ENCODE results near the gene SORCS3. TPM values are rescaled to one million over a fixed set of nuclear protein-coding genes. Genes with fewer than 3 reads are reported as not detected.

Gene SORCS3
- total RNA-seq, 1 donor from 2014 or later = 1.00 TPM

- Mint-ChIP-seq H3K36me3 (ENCODE audit: low read depth, unreplicated experiment) (no peaks in the 10 kb centered on the region), H3K4me3 (ENCODE audit: unreplicated experiment) (no peak overlapping the region), H3K4me1 (ENCODE audit: low read depth, unreplicated experiment) (peaks cover 17% of the 10 kb centered on the region), H3K27ac (ENCODE audit: unreplicated experiment) (no peak overlapping the region), H3K9me3 (ENCODE audit: unreplicated experiment) (no peaks in the 10 kb centered on the region), H3K27me3 (ENCODE audit: low read depth, unreplicated experiment) (no peaks in the 10 kb centered on the region)
- Histone ChIP-seq H3K36me3 (ENCODE audit: insufficient read depth, low read length) (no peaks in the 10 kb centered on the region), H3K4me1 (ENCODE audit: insufficient read depth, low read length) (peaks cover 22% of the 10 kb centered on the region), H2AFZ (ENCODE audit: low read depth, low read length) (no peak overlapping the region), H3K9ac (ENCODE audit: low read length) (no peak overlapping the region), H3K9me3 (ENCODE audit: insufficient read depth, low read depth, low read length) (no peaks in the 10 kb centered on the region), H3K27ac (ENCODE audit: low read depth, low read length) (no peak overlapping the region), H3K4me2 (ENCODE audit: low read length) (no peak overlapping the region), H3K79me2 (ENCODE audit: insufficient read depth, low read length) (no peaks in the 10 kb centered on the region), H3K4me3 (ENCODE audit: insufficient read depth, low read depth, low read length) (no peak overlapping the region), H4K20me1 (ENCODE audit: insufficient read depth, low read length) (no peaks in the 10 kb centered on the region), H3K27me3 (ENCODE audit: insufficient read depth, low read length) (no peaks in the 10 kb centered on the region)
- FAIRE-seq (no peak), DNase-seq (ENCODE audit: low read depth) (peak; percentile 59)
- TF ChIP-seq EZH2 (IDR thresholded peaks at IDR 0.05; ENCODE audit: insufficient read depth, low read length) = no peak
- no peak for TF ChIP-seq CTCF (IDR thresholded peaks at IDR 0.05; ENCODE audit: insufficient read depth, low read depth, low read length)
These were observed 505.3 kb downstream of the SORCS3 start for GRCh38 chr10:105146436-105146835.

GRCh38 chr10:105148456-105148855 lies 507.4 kb downstream of the SORCS3 start:
- Histone ChIP-seq H3K36me3 (ENCODE audit: insufficient read depth, low read length) (no peaks in the 10 kb centered on the region), H3K9ac (ENCODE audit: low read length) (peak overlapping the region; percentile 40), H3K4me1 (ENCODE audit: insufficient read depth, low read length) (peaks cover 22% of the 10 kb centered on the region), H3K4me2 (ENCODE audit: low read length) (peak overlapping the region; percentile 66), H3K9me3 (ENCODE audit: insufficient read depth, low read depth, low read length) (no peaks in the 10 kb centered on the region), H3K27me3 (ENCODE audit: insufficient read depth, low read length) (no peaks in the 10 kb centered on the region), H3K79me2 (ENCODE audit: insufficient read depth, low read length) (no peaks in the 10 kb centered on the region), H2AFZ (ENCODE audit: low read depth, low read length) (no peak overlapping the region), H3K4me3 (ENCODE audit: insufficient read depth, low read depth, low read length) (no peak overlapping the region), H4K20me1 (ENCODE audit: insufficient read depth, low read length) (no peaks in the 10 kb centered on the region), H3K27ac (ENCODE audit: low read depth, low read length) (peak overlapping the region; percentile 67)
- TF ChIP-seq CTCF (IDR thresholded peaks at IDR 0.05; ENCODE audit: insufficient read depth, low read depth, low read length) = no peak
- no peak for TF ChIP-seq EZH2 (IDR thresholded peaks at IDR 0.05; ENCODE audit: insufficient read depth, low read length)
- FAIRE-seq (no peak), DNase-seq (ENCODE audit: low read depth) (no peak)
- Mint-ChIP-seq H3K9me3 (ENCODE audit: unreplicated experiment) (no peaks in the 10 kb centered on the region), H3K36me3 (ENCODE audit: low read depth, unreplicated experiment) (no peaks in the 10 kb centered on the region), H3K4me3 (ENCODE audit: unreplicated experiment) (no peak overlapping the region), H3K27me3 (ENCODE audit: low read depth, unreplicated experiment) (no peaks in the 10 kb centered on the region), H3K27ac (ENCODE audit: unreplicated experiment) (no peak overlapping the region), H3K4me1 (ENCODE audit: low read depth, unreplicated experiment) (peaks cover 17% of the 10 kb centered on the region)

GRCh38 chr10:105148921-105149320 lies 507.8 kb downstream of the SORCS3 start:
- H4K20me1 ChIP-seq (ENCODE audit: insufficient read depth, low read length) = no peaks in the 10 kb centered on the region
- peak overlapping the region; percentile 40 for H3K9ac ChIP-seq (ENCODE audit: low read length)
- peak overlapping the region; percentile 67 for H3K27ac ChIP-seq (ENCODE audit: low read depth, low read length)
- H3K4me3 ChIP-seq (ENCODE audit: insufficient read depth, low read depth, low read length) = no peak overlapping the region
- no peaks in the 10 kb centered on the region for H3K27me3 ChIP-seq (ENCODE audit: insufficient read depth, low read length)
- Mint-ChIP-seq H3K36me3 (ENCODE audit: low read depth, unreplicated experiment) (no peaks in the 10 kb centered on the region), H3K4me1 (ENCODE audit: low read depth, unreplicated experiment) (peaks cover 17% of the 10 kb centered on the region), H3K27ac (ENCODE audit: unreplicated experiment) (no peak overlapping the region), H3K9me3 (ENCODE audit: unreplicated experiment) (no peaks in the 10 kb centered on the region), H3K4me3 (ENCODE audit: unreplicated experiment) (no peak overlapping the region), H3K27me3 (ENCODE audit: low read depth, unreplicated experiment) (no peaks in the 10 kb centered on the region)
- FAIRE-seq (no peak), DNase-seq (ENCODE audit: low read depth) (peak; percentile 48)
- peaks cover 22% of the 10 kb centered on the region for H3K4me1 ChIP-seq (ENCODE audit: insufficient read depth, low read length)
- H3K36me3 ChIP-seq (ENCODE audit: insufficient read depth, low read length) = no peaks in the 10 kb centered on the region
- H3K9me3 ChIP-seq (ENCODE audit: insufficient read depth, low read depth, low read length) = no peaks in the 10 kb centered on the region
- H2AFZ ChIP-seq (ENCODE audit: low read depth, low read length) = no peak overlapping the region
- H3K4me2 ChIP-seq (ENCODE audit: low read length) = peak overlapping the region; percentile 66
- no peaks in the 10 kb centered on the region for H3K79me2 ChIP-seq (ENCODE audit: insufficient read depth, low read length)
- TF ChIP-seq EZH2 (IDR thresholded peaks at IDR 0.05; ENCODE audit: insufficient read depth, low read length) (no peak), CTCF (IDR thresholded peaks at IDR 0.05; ENCODE audit: insufficient read depth, low read depth, low read length) (no peak)
